K562 (cell line): ENCODE data around the gene PLEKHF1.

Source experiments
- BHLHE40 ChIP-seq: IDR thresholded peaks from 2 replicates; pipeline ENCODE4 v1.6.1; 2011; ENCODE audit warnings: low read length, improper control_type of control experiment
- KLF16 ChIP-seq: IDR thresholded peaks from 2 replicates; pipeline ENCODE4 v1.6.1; 2016; ENCODE audit warnings: antibody characterized with exemption
- SP1 ChIP-seq: sonication (generic); formaldehyde crosslinking; IDR thresholded peaks from 2 replicates; pipeline ENCODE4 v1.8.1; 2022; ENCODE audit warnings: mild to moderate bottlenecking, missing genetic modification reagents
- TF ChIP-seq, protein P1 (sequence below): conservative IDR thresholded peaks from 2 replicates; pipeline ENCODE4 v1.6.1; 2011; ENCODE audit warnings: low read depth, mild to moderate bottlenecking, low read length; ENCODE audit not compliant: control insufficient read depth

DNA sequence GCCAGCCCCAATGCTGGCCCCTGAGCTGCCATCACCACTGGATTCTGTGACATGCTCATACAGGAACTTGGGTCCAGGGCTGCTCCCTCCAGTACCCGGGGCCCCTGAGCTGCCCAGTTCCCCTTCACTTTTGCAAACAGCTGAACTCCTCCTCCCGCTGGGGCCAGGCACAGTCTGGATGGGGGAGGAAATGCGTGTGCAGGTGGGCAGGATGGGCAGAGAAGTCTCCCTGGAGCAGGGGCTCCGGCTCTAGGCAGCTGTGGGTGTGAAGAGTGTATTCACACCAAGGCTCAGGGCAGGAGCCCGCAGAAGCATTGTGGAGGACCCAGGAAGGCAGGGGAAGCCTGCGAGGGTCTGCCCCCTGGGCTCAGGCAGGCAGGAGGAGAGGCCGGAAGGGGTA is 46.8 kb upstream of the PLEKHF1 start:
- no peak for TF ChIP-seq SP1 (CRISPR knock-in tag)
- TF ChIP-seq, protein P1, sequence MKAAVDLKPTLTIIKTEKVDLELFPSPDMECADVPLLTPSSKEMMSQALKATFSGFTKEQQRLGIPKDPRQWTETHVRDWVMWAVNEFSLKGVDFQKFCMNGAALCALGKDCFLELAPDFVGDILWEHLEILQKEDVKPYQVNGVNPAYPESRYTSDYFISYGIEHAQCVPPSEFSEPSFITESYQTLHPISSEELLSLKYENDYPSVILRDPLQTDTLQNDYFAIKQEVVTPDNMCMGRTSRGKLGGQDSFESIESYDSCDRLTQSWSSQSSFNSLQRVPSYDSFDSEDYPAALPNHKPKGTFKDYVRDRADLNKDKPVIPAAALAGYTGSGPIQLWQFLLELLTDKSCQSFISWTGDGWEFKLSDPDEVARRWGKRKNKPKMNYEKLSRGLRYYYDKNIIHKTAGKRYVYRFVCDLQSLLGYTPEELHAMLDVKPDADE = no peak
- no peak for TF ChIP-seq BHLHE40
- no peak for TF ChIP-seq KLF16
